ENCODE data around the gene NYAP1. TPM values are rescaled to one million over a fixed set of nuclear protein-coding genes. Genes with fewer than 3 reads are reported as not detected.
"Not testable (repeated sequence)": the region's sequence is repeated elsewhere in the genome, so short reads cannot be mapped to it uniquely, and the experiment has no call there.

Gene NYAP1
- total RNA-seq, 1 donor from 2014 or later, result under 0.01 TPM

GRCh38 chr7:100496509-100496908 is 12.8 kb downstream of the NYAP1 start:
- TF ChIP-seq, protein P1, sequence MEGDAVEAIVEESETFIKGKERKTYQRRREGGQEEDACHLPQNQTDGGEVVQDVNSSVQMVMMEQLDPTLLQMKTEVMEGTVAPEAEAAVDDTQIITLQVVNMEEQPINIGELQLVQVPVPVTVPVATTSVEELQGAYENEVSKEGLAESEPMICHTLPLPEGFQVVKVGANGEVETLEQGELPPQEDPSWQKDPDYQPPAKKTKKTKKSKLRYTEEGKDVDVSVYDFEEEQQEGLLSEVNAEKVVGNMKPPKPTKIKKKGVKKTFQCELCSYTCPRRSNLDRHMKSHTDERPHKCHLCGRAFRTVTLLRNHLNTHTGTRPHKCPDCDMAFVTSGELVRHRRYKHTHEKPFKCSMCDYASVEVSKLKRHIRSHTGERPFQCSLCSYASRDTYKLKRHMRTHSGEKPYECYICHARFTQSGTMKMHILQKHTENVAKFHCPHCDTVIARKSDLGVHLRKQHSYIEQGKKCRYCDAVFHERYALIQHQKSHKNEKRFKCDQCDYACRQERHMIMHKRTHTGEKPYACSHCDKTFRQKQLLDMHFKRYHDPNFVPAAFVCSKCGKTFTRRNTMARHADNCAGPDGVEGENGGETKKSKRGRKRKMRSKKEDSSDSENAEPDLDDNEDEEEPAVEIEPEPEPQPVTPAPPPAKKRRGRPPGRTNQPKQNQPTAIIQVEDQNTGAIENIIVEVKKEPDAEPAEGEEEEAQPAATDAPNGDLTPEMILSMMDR (IDR thresholded peaks at IDR 0.05; ENCODE audit: insufficient read depth, low read length, severe bottlenecking), result no peak
- Histone ChIP-seq H3K36me3 (ENCODE audit: control insufficient read depth, insufficient read depth, low read length) (no peaks in the 10 kb centered on the region), H3K27me3 (ENCODE audit: control insufficient read depth, insufficient read depth, low read length) (no peaks in the 10 kb centered on the region), H3K4me3 (ENCODE audit: low read depth, low read length) (no peak overlapping the region)
- DNase-seq (ENCODE audit: low read depth) (no peak), FAIRE-seq (no peak)

GRCh38 chr7:100500743-100501142 is 17.0 kb downstream of the NYAP1 start:
- not testable (repeated sequence) for H3K4me3 ChIP-seq (ENCODE audit: low read depth, low read length); DNase-seq (ENCODE audit: low read depth); FAIRE-seq

DNA sequence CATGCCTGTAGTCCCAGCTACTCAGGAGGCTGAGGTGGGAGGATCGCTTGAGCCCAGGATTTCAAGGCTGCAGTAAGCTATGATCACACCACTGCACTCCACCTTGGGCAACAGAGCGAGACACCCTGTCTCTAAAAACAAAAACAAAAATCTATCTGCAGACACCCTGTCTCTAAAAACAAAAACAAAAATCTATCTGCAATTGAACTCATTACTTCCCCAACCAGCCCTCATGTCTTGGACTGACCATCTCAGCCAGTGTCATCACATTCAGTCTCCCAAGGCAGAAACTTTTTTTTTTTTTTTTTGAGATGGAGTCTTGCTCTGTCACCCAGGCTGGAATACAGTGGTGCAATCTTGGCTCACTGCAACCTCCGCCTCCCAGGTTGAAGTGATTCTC is 20.3 kb downstream of the NYAP1 start:
- H3K4me3 ChIP-seq (ENCODE audit: low read depth, low read length); FAIRE-seq; DNase-seq (ENCODE audit: low read depth); H3K36me3 ChIP-seq (ENCODE audit: control insufficient read depth, insufficient read depth, low read length); H3K27me3 ChIP-seq (ENCODE audit: control insufficient read depth, insufficient read depth, low read length): not testable (repeated sequence)

More at GRCh38 chr7:100500743-100501142, 17.0 kb downstream of the NYAP1 start:
- not testable (repeated sequence) for H3K36me3 ChIP-seq (ENCODE audit: control insufficient read depth, insufficient read depth, low read length); H3K27me3 ChIP-seq (ENCODE audit: control insufficient read depth, insufficient read depth, low read length)

GRCh38 chr7:100504887-100505611 is 21.3 kb downstream of the NYAP1 start:
- no peak for FAIRE-seq

GRCh38 chr7:100506356-100506923 is 22.7 kb downstream of the NYAP1 start:
- Histone ChIP-seq H3K4me3 (ENCODE audit: low read depth, low read length) (no peak overlapping the region), H3K36me3 (ENCODE audit: control insufficient read depth, insufficient read depth, low read length) (no peaks in the 10 kb centered on the region), H3K27me3 (ENCODE audit: control insufficient read depth, insufficient read depth, low read length) (no peaks in the 10 kb centered on the region)
- DNase-seq (ENCODE audit: low read depth) (no peak), FAIRE-seq (no peak)
- TF ChIP-seq, protein P1 (IDR thresholded peaks at IDR 0.05; ENCODE audit: insufficient read depth, low read length, severe bottlenecking), result no peak

More at GRCh38 chr7:100504887-100505611, 21.3 kb downstream of the NYAP1 start:
- Histone ChIP-seq H3K4me3 (ENCODE audit: low read depth, low read length) (no peak overlapping the region), H3K27me3 (ENCODE audit: control insufficient read depth, insufficient read depth, low read length) (no peaks in the 10 kb centered on the region), H3K36me3 (ENCODE audit: control insufficient read depth, insufficient read depth, low read length) (no peaks in the 10 kb centered on the region)
- TF ChIP-seq, protein P1 (IDR thresholded peaks at IDR 0.05; ENCODE audit: insufficient read depth, low read length, severe bottlenecking), result no peak
- no peak for DNase-seq (ENCODE audit: low read depth)

DNA sequence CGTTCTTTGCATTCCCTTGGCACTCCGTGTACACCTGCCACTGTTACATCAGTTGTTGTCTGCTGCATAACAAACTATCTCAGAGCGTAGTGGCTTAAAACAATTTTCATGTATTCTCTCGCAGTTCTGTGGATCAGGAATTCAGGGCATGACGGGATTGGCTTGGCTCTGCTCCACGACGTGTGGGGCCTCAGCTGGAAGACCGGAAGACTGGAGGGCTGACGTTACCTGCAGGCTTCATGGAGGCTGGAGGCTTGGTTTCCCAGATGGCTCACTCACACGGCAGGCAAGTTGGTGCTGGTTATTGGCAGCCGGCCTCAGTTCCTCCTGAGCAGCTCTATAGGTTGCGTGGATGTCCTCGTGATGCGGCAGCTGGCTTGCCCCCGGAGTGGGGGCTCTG is 25.5 kb downstream of the NYAP1 start:
- Histone ChIP-seq H3K36me3 (ENCODE audit: control insufficient read depth, insufficient read depth, low read length) (no peaks in the 10 kb centered on the region), H3K4me3 (ENCODE audit: low read depth, low read length) (no peak overlapping the region), H3K27me3 (ENCODE audit: control insufficient read depth, insufficient read depth, low read length) (no peaks in the 10 kb centered on the region)
- DNase-seq (ENCODE audit: low read depth), result peak; percentile 97
- TF ChIP-seq, protein P1 (IDR thresholded peaks at IDR 0.05; ENCODE audit: insufficient read depth, low read length, severe bottlenecking), result no peak
- peak; percentile 93 for FAIRE-seq

Measured in bronchial epithelial cell (primary cell).